BJ (cell line): ENCODE measurements around the gene RASSF9. TPM values are rescaled to one million over a fixed set of nuclear protein-coding genes. Genes with fewer than 3 reads are reported as not detected.

Source experiments
- CTCF ChIA-PET: fragments of 350-600 bp; formaldehyde crosslinking; extraction: SDS; loops from one replicate; lab custom pipeline; 2021; ENCODE audit warnings: antibody characterized with exemption, inconsistent platforms; lab: Yijun Ruan, JAX
- POLR2A ChIA-PET: fragments of 300-600 bp; sonication (Branson Sonifier 250); formaldehyde crosslinking; extraction: SDS; loops from one replicate; lab custom pipeline; 2021; ENCODE audit warnings: antibody characterized with exemption; lab: Charles Lee
- DNase-seq: peaks from one replicate; pipeline ENCODE4 v3.0.0-alpha.2; 2011; ENCODE audit warnings: low read depth
- H3K27me3 ChIP-seq: 2 replicates; pipeline ENCODE4 v1.6.0; 2011; ENCODE audit warnings: low read length; ENCODE audit not compliant: control insufficient read depth, insufficient read depth
- H3K36me3 ChIP-seq: 2 replicates; pipeline ENCODE4 v1.5.1; 2011; ENCODE audit warnings: low read length; ENCODE audit not compliant: control insufficient read depth, insufficient read depth
- H3K4me3 ChIP-seq: 2 replicates; pipeline ENCODE4 v1.5.1; 2011; ENCODE audit warnings: low read depth, mild to moderate bottlenecking, control low read depth, low read length
- CTCF ChIP-seq: IDR thresholded peaks from 2 replicates; pipeline ENCODE4 v1.5.1; 2011; ENCODE audit warnings: low read depth, mild to moderate bottlenecking, control low read depth, inconsistent platforms, low read length, moderate library complexity; ENCODE audit not compliant: insufficient read depth
- polyA plus RNA-seq: library from polyadenylated mRNA; depleted of rRNA; stranded (reverse); fragments of >200 nt; gene quantifications from 2 replicates; pipeline ENCODE4 v1.2.3, GENCODE V29; 2011

RASSF9 gene
- polyA plus RNA-seq, 1 experiment: 0.09 TPM

DNA sequence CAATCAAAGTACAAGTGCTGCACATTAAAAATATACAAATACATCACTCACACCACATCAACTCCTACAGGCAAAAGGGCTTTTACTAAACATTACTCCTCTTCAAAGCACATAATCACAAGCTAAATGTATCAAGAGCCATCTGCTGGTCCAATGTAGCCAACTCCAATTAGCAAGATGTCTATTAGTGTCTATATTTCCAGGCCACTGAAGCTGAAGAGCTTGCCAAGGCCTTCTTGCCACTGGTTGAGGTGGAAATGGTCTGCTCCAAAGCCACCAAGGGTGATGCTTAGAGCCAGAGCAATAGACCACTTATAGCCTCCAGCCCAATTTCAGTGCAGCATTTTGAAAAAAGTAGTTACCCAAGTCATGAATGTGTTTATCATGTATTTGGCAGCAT lies 54.4 kb downstream of the RASSF9 start:
- ChIA-PET POLR2A (no interaction called here), CTCF (interaction anchor here (1.1 kb wide), 1 partner anchor 9 kb away, joined by 3 read pairs; no protein-coding TSS in a partner anchor)
- TF ChIP-seq CTCF: no peak
- no peak overlapping the region for H3K4me3 ChIP-seq
- H3K27me3 ChIP-seq: no peaks in the 10 kb centered on the region
- DNase-seq: no peak
- H3K36me3 ChIP-seq: no peaks in the 10 kb centered on the region

DNA sequence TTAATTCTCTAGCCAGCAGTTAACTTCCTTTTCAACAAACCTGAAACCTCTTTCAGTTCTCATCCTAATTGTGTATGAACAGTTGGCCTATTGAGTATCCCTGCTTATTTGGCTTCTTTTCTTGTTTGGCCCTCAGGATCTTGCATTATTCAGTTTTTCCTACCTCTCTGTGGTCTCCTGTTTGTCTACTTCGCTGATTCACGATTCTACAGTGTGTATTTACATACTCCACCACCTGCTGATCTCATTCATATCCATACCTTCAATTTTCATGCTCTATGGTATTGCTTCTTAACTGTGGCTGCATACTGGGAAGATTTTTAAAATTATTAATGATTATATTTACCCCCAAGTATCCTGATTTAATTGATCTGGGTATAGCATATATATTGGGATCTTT lies 56.4 kb downstream of the RASSF9 start:
- Histone ChIP-seq H3K27me3 (no peaks in the 10 kb centered on the region), H3K4me3 (no peak overlapping the region), H3K36me3 (no peaks in the 10 kb centered on the region)
- ChIA-PET CTCF (interaction anchor here (1.2 kb wide), 1 partner anchor 14 kb away, joined by 3 read pairs; no protein-coding TSS in a partner anchor), POLR2A (no interaction called here)
- TF ChIP-seq CTCF: no peak
- no peak for DNase-seq

DNA sequence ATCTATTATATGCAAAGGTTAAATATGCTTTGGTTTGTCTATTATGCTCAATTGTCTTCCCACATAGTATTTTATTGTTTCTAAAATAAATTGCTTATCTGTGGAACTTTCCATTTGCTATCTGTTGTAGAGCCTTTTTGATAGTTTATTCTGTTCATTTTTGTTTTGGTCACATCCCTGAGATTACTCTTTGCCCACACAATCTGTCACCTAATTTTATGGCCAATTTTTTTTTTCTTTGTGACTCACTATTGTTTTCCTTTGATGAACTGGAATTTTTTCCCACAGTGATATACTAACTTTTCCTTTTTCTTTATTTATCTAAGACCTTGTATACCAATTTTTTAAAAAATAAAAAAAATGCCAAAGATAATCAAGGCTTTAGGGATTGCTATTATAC lies 61.1 kb downstream of the RASSF9 start:
- Histone ChIP-seq H3K36me3 (no peaks in the 10 kb centered on the region), H3K4me3 (no peak overlapping the region), H3K27me3 (no peaks in the 10 kb centered on the region)
- DNase-seq: no peak
- ChIA-PET POLR2A (no interaction called here), CTCF (no interaction called here)
- no peak for TF ChIP-seq CTCF

DNA sequence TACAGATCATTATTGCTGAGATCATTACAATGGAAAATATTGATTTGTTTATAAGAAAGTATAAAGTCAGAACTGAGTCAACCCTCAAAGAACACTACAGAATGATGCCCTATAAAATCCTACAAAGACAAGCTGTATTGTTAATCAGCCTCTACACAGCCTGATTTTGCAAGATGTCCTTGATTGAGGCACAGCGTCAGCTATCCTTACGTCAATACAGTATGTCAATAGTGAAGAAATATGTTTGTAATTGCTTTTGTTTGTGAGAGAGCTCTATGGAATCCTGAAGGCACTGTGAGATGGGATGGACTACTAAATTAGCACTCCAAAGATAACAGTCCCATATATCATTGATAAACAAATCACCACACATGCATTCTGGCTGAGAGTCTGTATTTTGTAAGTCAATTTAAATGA lies 70.7 kb downstream of the RASSF9 start:
- no peak for TF ChIP-seq CTCF
- POLR2A ChIA-PET: no interaction called here
- CTCF ChIA-PET: interaction anchor here (0.9 kb wide), 1 partner anchor 15 kb away, joined by 3 read pairs; no protein-coding TSS in a partner anchor
- Histone ChIP-seq H3K36me3 (no peaks in the 10 kb centered on the region), H3K27me3 (no peaks in the 10 kb centered on the region), H3K4me3 (no peak overlapping the region)
- DNase-seq: no peak

DNA sequence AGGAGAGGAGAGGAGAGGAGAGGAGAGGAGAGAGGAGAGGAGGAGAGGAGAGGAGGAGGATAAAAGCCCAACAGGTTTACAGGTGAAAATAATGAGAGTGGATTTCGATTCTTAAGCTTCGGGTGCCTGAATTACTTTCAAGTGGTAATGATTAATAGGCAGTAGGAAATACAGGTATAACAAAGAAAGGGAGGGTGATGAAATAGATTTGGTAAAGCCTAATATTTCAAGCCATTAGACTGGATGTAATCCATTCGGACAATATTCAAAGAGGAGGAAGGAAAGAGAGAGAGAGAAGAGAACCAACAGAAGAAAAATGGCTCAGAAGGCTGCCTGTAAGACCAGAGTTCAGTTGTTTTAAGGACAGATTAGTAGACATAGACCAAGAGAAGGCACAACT lies 76.6 kb downstream of the RASSF9 start:
- Histone ChIP-seq H3K27me3 (no peaks in the 10 kb centered on the region), H3K4me3 (no peak overlapping the region), H3K36me3 (no peaks in the 10 kb centered on the region)
- ChIA-PET POLR2A (no interaction called here), CTCF (interaction anchor here (0.6 to 0.9 kb wide), 2 partner anchors 185 to 283 kb away, joined by 3 read pairs; no protein-coding TSS in a partner anchor)
- no peak for TF ChIP-seq CTCF
- no peak for DNase-seq
